CD1c-positive myeloid dendritic cell (primary cell): ENCODE measurements around the gene CASTOR2.
"Not testable (repeated sequence)": the region's sequence is repeated elsewhere in the genome, so short reads cannot be mapped to it uniquely, and the experiment has no call there.

ENCODE experiments used
- DNase-seq: peaks from one replicate; pipeline ENCODE4 v3.0.0-alpha.2; 2016; ENCODE audit errors: extremely low spot score

CASTOR2 gene

GRCh38 chr7:75050501-75050900, 86.0 kb downstream of the CASTOR2 start:
- DNase-seq = no peak

GRCh38 chr7:75054744-75055143, 90.2 kb downstream of the CASTOR2 start:
- DNase-seq = no peak

GRCh38 chr7:75055155-75055554, 90.7 kb downstream of the CASTOR2 start:
- no peak for DNase-seq

GRCh38 chr7:75055830-75056772, 91.6 kb downstream of the CASTOR2 start:
- no peak for DNase-seq

GRCh38 chr7:75058406-75058805, 93.9 kb downstream of the CASTOR2 start:
- DNase-seq = no peak

GRCh38 chr7:75064291-75064690, 99.8 kb downstream of the CASTOR2 start:
- DNase-seq = no peak

- no peak for DNase-seq
These were observed 100.3 kb downstream of the CASTOR2 start for GRCh38 chr7:75064801-75065200.

GRCh38 chr7:75066521-75066920, 102.0 kb downstream of the CASTOR2 start:
- DNase-seq = no peak

GRCh38 chr7:75072981-75073283, 108.4 kb downstream of the CASTOR2 start:
- no peak for DNase-seq

- not testable (repeated sequence) for DNase-seq
These were observed 109.7 kb downstream of the CASTOR2 start for GRCh38 chr7:75074262-75074641.
